Measurements from ENCODE around the gene SRR.

SRR gene

DNA sequence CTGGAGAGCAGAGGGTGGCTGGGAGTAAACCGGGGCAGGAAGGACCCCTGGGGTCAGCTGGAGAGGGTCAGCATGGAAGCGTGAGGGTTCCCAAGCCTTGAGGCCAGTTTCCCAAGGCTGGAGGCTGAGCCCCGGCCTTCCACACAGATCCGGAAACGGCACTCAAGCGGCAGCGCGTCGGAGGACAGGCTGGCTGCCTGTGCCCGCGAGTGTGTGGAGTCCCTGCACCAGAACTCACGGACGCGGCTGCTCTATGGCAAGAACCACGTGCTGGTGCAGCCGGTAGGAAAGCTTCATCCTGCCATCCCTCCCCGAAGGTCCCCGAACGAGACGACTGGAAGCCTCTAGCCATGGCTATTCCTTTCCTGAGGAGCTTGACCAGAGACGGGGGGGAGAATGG lies 59.6 kb downstream of the SRR start:
- H3K4me3 ChIP-seq (replicated peaks in 1 of 2; ENCODE audit: low read depth in 2 of 2, low read length in 2 of 2): no peak overlapping the region
- DNase-seq (ENCODE audit: low read depth in 2 of 2): no peak
- TF ChIP-seq, protein P1, sequence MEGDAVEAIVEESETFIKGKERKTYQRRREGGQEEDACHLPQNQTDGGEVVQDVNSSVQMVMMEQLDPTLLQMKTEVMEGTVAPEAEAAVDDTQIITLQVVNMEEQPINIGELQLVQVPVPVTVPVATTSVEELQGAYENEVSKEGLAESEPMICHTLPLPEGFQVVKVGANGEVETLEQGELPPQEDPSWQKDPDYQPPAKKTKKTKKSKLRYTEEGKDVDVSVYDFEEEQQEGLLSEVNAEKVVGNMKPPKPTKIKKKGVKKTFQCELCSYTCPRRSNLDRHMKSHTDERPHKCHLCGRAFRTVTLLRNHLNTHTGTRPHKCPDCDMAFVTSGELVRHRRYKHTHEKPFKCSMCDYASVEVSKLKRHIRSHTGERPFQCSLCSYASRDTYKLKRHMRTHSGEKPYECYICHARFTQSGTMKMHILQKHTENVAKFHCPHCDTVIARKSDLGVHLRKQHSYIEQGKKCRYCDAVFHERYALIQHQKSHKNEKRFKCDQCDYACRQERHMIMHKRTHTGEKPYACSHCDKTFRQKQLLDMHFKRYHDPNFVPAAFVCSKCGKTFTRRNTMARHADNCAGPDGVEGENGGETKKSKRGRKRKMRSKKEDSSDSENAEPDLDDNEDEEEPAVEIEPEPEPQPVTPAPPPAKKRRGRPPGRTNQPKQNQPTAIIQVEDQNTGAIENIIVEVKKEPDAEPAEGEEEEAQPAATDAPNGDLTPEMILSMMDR (IDR thresholded peaks at IDR 0.05; ENCODE audit: low read depth, low read length): no peak

DNA sequence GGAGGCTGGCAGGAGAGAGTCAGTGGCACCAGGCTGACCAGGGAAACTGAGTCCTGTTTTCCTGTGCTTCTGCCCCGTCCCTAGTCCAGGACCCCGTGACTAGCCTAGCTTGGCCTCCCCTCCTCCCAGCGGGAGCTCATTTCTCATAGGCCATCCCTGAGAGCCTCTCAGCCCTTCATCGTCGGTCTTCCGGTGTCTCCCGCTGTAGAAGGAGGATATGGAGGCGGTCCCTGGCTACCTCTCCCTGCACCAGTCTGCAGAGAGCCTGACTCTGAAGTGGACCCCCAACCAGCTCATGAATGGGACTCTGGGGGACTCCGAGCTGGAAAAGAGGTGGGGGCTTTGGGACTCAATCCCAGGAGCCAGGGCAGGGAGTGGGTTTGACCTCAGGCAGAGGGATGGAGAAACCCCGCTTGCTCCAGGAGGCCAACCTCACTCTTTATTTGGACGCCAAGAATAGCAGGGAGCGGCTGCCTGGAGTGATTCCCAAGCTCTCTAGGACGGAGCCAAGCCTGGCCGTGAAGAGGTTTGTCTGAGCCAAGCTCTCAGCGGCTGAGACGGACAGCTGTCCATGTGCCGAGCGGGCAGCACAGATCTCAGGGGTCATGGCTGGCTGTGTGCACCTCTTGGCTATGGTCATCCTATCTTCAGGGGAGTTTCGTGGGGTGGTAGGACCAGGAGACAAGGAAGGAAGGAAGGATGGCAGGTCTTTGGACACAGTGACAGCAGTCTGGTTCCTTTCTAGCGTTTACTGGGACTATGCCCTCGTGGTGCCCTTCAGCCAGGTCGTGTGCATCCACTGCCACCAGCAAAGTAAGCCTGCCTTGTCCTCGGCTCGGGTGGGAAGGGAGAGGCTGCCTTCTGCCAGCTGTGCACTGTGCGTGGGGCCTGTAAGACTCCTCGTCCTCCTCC lies 60.4 kb downstream of the SRR start:
- H3K4me3 ChIP-seq (replicated peaks in 1 of 2; ENCODE audit: low read depth in 2 of 2, low read length in 2 of 2): no peak overlapping the region
- TF ChIP-seq, protein P1 (IDR thresholded peaks at IDR 0.05; ENCODE audit: low read depth, low read length): no peak
- no peak for DNase-seq (ENCODE audit: low read depth in 2 of 2)

DNA sequence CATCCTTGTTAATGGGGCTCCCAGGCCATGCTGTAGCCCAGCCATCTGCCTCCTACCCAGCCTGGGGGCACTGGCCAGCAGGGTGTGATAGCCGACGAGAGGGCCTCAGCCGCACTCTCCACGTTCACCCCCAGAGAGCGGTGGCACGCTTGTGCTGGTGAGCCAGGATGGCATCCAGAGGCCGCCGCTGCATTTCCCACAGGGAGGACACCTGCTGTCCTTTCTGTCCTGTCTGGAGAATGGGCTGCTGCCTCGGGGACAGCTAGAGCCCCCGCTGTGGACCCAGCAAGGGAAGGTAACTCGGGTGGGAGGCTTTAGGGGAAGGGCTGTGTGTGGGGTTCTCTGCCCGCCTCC lies 61.0 kb downstream of the SRR start:
- H3K4me3 ChIP-seq (replicated peaks in 1 of 2; ENCODE audit: low read depth in 2 of 2, low read length in 2 of 2): no peak overlapping the region
- TF ChIP-seq, protein P1 (IDR thresholded peaks at IDR 0.05; ENCODE audit: low read depth, low read length): no peak

DNA sequence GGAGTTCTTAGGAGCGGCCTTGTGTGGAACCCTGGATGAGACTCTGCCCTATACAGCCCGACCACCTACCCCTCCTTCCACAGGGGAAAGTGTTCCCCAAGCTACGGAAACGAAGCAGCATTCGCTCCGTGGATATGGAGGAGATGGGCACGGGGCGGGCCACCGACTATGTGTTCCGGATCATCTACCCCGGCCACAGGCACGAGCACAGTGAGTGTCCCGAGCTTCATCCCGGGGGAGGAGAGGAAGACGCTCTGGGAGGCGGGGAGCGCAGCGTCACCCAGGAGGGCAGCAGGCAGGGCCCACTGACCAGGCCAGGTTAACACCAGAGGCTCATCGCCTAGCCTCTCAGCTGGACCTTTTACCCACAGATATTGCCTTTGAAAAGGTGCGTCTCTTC lies 61.4 kb downstream of the SRR start:
- no peak for DNase-seq (ENCODE audit: low read depth in 2 of 2)
- no peak overlapping the region for H3K4me3 ChIP-seq (replicated peaks in 1 of 2; ENCODE audit: low read depth in 2 of 2, low read length in 2 of 2)
- TF ChIP-seq, protein P1 (IDR thresholded peaks at IDR 0.05; ENCODE audit: low read depth, low read length): no peak

More for the DNA sequence above, 61.0 kb downstream of the SRR start:
- DNase-seq (ENCODE audit: low read depth in 2 of 2): no peak

DNA sequence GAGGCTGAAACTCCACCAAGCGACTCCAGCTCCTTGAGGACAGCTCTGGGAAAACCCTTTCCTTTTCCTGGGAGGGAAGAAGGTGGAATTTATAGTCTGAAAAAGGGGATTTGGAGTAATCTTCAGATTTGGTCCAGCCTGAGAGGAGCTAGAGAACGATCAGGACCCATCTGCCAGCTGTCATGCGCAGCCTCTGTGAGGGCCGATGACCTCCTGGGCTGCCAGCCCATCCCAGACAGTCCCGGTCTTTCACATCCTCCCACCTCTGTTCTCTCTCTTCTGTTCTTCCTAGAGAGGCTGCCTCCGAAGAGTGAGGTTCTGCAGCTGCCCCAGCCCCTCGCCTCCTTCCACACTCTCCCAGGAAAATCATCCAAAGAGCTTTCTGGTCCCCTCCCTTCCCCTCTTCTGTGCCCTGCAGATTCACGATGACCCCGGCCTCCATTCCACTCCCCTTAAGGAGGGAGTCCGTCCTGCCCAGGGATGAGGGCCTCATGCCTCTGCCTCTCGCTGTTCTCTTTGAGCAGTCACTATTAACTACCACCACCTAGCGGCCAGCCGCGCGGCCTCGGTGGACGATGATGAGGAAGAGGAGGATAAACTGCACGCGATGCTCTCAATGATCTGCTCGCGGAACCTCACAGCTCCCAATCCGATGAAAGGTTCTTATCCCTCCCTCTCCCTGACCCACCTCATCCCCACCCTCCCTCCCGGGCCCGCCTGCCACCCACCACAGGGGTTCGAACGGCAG lies 63.2 kb downstream of the SRR start:
- peak in 1 of 2 donors; percentile 19 for DNase-seq (ENCODE audit: low read depth in 2 of 2)
- TF ChIP-seq, protein P1 (IDR thresholded peaks at IDR 0.05; ENCODE audit: low read depth, low read length): peak; percentile 16
- H3K4me3 ChIP-seq (replicated peaks in 1 of 2; ENCODE audit: low read depth in 2 of 2, low read length in 2 of 2): no peak overlapping the region

DNA sequence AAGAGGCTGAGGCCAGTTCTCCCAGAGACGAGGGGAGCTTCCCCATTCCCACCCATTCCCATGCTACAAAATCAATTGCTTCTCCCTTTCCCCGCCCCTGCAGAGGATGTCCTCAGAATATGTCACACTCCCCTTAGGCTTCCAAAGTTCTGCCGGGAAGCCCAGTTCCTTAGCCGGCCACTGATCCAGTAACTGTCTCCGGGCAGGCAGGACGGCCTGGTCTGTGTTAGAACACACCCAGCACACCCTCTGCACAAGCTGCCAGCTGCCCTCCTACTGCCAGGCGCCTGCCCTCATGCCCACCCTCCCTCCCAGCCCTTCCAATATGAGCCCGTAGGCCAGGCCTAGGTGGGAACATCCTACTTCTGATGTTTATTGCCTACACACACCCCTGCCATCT lies 64.6 kb downstream of the SRR start:
- DNase-seq (ENCODE audit: low read depth in 2 of 2): no peak

More for the DNA sequence above, 64.6 kb downstream of the SRR start:
- no peak overlapping the region for H3K4me3 ChIP-seq (replicated peaks in 1 of 2; ENCODE audit: low read depth in 2 of 2, low read length in 2 of 2)
- TF ChIP-seq, protein P1 (IDR thresholded peaks at IDR 0.05; ENCODE audit: low read depth, low read length): no peak
